Fibroblast of mammary gland (primary cell): ENCODE measurements around the gene PCNX2.

Source experiments
- DNase-seq: peaks from one replicate; pipeline ENCODE4 v3.0.0-alpha.2; 2010; ENCODE audit warnings: low read depth
- H3K4me3 ChIP-seq: 2 replicates; pipeline ENCODE4 v1.5.1; 2011; ENCODE audit warnings: low read depth, mild to moderate bottlenecking, low read length, moderate library complexity; ENCODE audit not compliant: control insufficient read depth
- TF ChIP-seq, protein P1 (sequence below): conservative IDR thresholded peaks from 2 replicates; pipeline ENCODE4 v1.5.1; 2011; ENCODE audit warnings: low read depth, low read length, inconsistent platforms; ENCODE audit not compliant: control insufficient read depth, insufficient read depth

Gene PCNX2

DNA sequence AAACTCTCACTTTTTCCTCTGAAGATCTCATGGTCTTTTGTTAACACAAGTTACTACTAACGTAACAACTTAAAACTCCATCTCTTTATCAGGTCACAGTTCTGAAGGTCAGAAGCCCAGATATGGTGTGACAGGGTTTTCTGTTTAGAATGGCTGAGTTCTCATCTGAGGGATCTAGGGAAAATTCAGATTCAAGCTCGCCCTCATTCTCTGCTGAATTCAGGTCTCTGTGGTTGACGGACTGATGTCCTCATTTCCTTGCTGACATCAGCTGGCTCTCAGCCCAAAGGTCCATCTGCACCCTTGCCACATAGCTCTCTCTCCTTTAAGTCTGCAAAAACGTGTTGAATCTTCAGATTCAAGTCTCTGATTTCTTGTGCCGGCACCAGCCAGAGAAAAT, 351.2 kb downstream of the PCNX2 start:
- H3K4me3 ChIP-seq, result no peak overlapping the region
- TF ChIP-seq, protein P1, sequence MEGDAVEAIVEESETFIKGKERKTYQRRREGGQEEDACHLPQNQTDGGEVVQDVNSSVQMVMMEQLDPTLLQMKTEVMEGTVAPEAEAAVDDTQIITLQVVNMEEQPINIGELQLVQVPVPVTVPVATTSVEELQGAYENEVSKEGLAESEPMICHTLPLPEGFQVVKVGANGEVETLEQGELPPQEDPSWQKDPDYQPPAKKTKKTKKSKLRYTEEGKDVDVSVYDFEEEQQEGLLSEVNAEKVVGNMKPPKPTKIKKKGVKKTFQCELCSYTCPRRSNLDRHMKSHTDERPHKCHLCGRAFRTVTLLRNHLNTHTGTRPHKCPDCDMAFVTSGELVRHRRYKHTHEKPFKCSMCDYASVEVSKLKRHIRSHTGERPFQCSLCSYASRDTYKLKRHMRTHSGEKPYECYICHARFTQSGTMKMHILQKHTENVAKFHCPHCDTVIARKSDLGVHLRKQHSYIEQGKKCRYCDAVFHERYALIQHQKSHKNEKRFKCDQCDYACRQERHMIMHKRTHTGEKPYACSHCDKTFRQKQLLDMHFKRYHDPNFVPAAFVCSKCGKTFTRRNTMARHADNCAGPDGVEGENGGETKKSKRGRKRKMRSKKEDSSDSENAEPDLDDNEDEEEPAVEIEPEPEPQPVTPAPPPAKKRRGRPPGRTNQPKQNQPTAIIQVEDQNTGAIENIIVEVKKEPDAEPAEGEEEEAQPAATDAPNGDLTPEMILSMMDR, result no peak
- DNase-seq, result no peak

DNA sequence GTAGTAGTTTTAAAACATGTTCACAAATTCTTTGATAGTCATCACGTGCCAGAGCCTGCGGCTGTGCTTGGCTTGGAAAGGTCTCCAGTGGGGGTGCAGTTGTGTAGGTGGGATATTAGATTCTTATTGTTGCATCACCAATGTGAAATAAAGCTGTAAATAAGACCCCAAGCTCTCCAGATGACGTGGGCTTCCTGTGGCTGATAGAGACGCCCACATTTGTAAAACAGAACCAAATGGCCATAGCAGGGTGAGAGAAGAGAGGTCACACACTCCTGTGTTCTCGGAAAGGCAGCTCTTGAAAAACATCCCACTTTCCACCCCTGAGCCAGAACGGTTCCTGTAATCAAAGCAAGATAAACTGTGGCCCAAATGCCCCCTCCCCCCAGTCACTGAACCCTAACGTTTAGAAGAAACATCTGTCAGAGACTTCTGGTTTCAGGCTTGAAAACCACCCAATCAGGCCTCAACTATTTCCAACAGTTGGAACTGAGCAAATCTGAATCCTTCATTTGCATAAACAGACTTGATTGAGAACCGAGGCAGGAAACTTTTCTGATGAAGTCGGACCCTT, 351.8 kb downstream of the PCNX2 start:
- H3K4me3 ChIP-seq, result no peak overlapping the region
- TF ChIP-seq, protein P1, result no peak
- peak; percentile 32 for DNase-seq

DNA sequence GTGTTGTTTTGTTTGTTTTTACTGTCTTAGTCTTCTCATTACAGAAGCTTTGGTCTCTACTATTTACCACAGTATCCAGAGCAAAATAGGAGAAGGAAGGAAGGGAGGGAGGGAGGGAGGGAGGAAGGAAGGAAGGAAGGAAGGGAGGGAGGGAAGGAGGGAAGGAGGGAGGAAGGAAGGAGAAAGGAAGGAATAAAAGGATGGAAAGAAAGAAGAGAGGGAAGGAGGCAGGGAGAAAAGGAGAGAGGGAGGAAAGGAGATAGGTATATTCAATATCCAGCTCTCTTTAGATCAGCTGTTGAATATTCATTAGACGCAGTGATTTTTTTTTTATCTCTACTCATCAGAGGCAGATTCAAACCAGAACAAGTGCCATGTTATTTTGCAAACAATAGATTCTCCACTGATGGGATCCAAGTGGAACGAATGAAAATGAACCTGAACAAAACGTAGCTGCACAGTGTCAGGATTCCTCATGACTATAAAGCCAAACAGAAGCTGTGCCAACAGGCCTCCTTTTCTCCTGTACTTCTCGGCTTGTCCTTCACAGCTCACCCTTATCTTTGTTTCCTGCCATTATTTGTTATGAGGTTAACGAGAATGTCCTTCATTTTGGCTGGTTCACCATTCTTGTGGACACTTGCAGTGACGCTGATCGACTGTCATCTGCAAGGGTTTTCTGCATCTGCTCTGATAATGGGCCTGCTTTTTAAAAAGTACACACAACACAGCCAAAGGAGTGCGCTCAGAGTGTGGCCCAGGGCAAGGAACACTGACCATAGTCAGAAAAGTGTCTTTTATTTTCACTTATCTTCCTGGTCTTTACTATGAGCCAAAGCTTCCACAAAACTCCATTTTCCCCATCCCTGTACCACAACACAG, 352.9 kb downstream of the PCNX2 start:
- DNase-seq, result no peak
- H3K4me3 ChIP-seq, result no peak overlapping the region
- TF ChIP-seq, protein P1, result no peak

DNA sequence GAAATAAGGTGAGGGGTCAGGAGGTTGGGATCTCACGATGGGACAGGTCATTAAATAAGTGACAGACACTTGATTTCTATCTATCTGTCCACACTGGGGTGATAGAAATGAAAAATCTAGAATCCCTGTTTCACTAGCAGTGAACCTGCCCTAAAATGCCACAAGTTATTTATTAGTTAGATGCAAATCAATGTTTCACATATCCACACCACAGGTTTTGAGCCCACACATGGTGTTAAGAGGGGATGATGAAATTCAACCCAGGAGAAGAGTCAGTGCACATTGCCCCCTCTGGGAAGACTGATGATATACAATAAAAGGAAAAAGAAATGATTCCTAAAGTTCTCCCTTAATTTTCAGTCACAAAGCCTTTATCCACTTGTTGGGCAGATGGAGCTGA, 355.3 kb downstream of the PCNX2 start:
- DNase-seq, result no peak
- no peak overlapping the region for H3K4me3 ChIP-seq
- TF ChIP-seq, protein P1, result no peak

DNA sequence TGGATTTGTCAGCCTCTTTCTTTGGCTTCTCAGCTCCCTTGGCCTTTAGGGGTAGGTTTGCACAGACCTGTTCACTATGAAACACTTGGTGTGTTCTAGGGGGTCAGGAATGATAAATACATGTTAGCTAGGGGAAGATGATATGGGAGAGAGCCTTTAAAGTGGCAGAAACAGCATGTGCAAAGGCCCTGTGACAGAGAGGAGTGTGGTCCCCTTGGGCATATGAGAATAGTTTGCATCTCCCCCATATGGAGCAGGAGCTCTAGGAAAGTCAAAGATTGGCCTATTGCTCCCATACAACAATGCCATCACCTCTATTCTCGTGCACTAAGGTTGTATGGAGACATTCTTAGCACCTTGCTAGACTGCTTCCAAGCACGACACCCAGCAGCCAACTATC, 355.8 kb downstream of the PCNX2 start:
- TF ChIP-seq, protein P1, result no peak
- no peak overlapping the region for H3K4me3 ChIP-seq
- DNase-seq, result no peak

DNA sequence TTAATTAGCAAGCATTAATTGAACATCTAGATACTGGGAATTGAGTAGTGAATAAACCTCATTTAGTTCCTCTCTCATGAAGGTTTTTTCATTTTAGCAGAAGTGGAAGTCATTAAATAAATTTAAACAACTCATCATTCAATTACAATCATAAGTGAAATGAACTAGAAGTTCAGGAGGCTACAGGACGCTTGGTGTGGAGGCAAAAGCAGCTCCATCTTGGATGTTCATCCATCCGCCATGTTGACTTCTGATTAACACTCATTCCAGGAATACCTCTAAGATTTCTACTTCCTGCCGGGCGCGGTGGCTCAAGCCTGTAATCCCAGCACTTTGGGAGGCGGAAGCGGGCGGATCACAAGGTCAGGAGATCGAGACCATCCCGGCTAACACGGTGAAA, 356.6 kb downstream of the PCNX2 start:
- no peak for DNase-seq
- no peak overlapping the region for H3K4me3 ChIP-seq
- TF ChIP-seq, protein P1, result no peak
